GM06990 (cell line): ENCODE data around the gene ARHGAP25.

Experiments used
- DNase-seq: peaks from one replicate; pipeline ENCODE4 v3.0.0-alpha.2; 2011; ENCODE audit not compliant: insufficient read length; ENCODE audit errors: extremely low read depth
- H3K27me3 ChIP-seq: replicated peaks from 2 replicates; pipeline ENCODE4 v1.6.0; 2011; ENCODE audit warnings: low read length; ENCODE audit not compliant: control insufficient read depth, insufficient read depth
- H3K36me3 ChIP-seq: 2 replicates; pipeline ENCODE4 v1.5.1; 2011; ENCODE audit warnings: low read length; ENCODE audit not compliant: control insufficient read depth, insufficient read depth
- H3K4me3 ChIP-seq: replicated peaks from 2 replicates; pipeline ENCODE4 v1.5.1; 2011; ENCODE audit warnings: low read depth, mild to moderate bottlenecking, control low read depth, low read length
- TF ChIP-seq, protein P1 (sequence below): IDR thresholded peaks from 2 replicates; pipeline ENCODE4 v1.5.1; 2011; ENCODE audit warnings: low read length, control low read depth, mild to moderate bottlenecking, inconsistent platforms; ENCODE audit not compliant: insufficient read depth, poor library complexity, severe bottlenecking

Gene ARHGAP25

DNA sequence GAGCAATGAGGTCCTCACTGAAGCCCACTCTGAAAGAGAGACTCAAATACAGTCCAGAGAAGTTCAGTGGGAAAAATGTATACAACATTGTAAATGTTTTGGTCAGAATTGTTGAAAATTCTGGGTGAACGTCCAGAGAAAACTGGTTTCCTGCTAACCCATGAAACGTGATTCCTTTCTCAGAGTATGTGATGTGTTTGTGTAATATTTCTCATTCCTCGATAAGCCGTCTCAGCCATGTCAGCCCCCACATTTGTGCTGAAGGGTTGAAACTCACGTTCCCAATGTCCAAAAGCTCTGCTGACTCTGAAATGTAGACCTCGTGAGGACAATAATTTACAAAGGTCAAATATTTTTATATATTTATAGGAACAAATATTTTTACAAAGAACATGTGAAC lies 84.9 kb downstream of the ARHGAP25 start:
- Histone ChIP-seq H3K27me3 (no peaks in the 10 kb centered on the region), H3K36me3 (peaks cover 2% of the 10 kb centered on the region), H3K4me3 (no peak overlapping the region)
- TF ChIP-seq, protein P1, sequence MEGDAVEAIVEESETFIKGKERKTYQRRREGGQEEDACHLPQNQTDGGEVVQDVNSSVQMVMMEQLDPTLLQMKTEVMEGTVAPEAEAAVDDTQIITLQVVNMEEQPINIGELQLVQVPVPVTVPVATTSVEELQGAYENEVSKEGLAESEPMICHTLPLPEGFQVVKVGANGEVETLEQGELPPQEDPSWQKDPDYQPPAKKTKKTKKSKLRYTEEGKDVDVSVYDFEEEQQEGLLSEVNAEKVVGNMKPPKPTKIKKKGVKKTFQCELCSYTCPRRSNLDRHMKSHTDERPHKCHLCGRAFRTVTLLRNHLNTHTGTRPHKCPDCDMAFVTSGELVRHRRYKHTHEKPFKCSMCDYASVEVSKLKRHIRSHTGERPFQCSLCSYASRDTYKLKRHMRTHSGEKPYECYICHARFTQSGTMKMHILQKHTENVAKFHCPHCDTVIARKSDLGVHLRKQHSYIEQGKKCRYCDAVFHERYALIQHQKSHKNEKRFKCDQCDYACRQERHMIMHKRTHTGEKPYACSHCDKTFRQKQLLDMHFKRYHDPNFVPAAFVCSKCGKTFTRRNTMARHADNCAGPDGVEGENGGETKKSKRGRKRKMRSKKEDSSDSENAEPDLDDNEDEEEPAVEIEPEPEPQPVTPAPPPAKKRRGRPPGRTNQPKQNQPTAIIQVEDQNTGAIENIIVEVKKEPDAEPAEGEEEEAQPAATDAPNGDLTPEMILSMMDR, result no peak
- DNase-seq, result no peak

DNA sequence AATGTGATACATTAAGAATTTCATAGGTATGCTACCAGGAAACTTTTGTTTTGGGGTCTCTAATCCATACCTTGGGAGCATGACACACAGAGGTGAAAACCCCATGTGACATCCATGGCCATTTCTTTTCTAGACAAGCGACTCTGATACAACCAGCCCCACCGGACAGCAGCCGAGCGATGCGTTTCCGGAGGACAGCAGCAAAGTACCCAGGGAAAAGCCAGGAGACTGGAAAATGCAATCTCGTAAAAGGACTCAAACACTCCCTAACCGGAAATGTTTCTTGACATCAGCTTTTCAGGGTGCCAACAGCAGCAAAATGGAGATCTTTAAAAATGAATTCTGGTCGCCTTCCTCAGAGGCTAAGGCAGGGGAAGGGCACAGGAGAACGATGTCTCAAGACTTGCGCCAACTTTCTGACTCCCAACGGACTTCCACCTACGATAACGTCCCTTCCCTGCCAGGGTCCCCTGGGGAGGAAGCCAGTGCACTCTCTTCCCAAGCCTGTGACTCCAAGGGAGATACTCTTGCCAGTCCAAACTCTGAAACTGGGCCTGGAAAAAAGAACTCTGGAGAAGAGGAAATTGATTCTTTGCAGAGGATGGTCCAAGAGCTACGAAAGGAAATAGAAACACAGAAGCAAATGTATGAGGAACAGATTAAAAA lies 87.7 kb downstream of the ARHGAP25 start:
- TF ChIP-seq, protein P1, result no peak
- no peak for DNase-seq
- Histone ChIP-seq H3K27me3 (no peaks in the 10 kb centered on the region), H3K4me3 (no peak overlapping the region), H3K36me3 (peaks cover 2% of the 10 kb centered on the region)

DNA sequence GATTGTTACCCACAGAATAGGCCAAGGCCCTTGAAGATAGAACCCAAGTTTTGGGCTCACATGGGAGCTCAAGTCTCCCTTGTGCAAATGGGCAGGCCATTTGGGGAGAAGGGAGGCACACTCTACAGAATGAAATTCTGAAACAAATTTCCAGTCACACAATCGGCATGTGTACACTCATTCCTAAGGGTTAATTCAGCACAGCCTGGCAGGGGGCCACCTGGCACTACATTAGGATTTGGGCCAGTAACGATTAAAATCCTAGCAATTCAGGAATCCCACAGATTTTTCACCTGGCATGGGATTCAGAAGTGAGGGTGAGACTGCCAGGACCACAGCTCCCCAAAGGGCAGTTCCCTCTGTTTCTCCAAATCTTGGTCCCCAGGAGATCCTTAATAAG lies 90.2 kb downstream of the ARHGAP25 start:
- TF ChIP-seq, protein P1, result no peak
- no peak for DNase-seq
- Histone ChIP-seq H3K36me3 (no peaks in the 10 kb centered on the region; the same call in none of the 2 replicates), H3K27me3 (no peaks in the 10 kb centered on the region; the same call in 1 of the 2 replicates), H3K4me3 (no peak overlapping the region)

DNA sequence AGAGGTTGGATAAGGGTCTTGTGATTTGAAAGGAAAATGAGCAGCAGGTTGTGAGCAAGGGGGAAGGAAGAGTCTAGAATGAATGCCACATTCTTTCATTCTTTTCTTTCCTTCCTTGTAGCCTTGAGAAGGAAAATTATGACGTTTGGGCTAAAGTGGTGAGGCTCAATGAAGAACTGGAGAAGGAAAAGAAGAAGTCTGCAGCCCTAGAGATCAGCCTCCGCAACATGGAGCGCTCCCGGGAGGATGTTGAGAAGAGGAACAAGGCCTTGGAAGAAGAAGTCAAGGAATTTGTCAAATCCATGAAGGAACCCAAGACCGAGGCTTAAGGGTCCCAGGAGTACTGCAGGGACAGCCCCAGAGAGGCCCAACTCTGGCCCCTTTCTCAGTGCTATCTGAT lies 91.3 kb downstream of the ARHGAP25 start:
- no peak for DNase-seq
- Histone ChIP-seq H3K36me3 (no peaks in the 10 kb centered on the region; the same call in 1 of the 2 replicates), H3K4me3 (no peak overlapping the region), H3K27me3 (no peaks in the 10 kb centered on the region; the same call in 1 of the 2 replicates)
- TF ChIP-seq, protein P1, result no peak

DNA sequence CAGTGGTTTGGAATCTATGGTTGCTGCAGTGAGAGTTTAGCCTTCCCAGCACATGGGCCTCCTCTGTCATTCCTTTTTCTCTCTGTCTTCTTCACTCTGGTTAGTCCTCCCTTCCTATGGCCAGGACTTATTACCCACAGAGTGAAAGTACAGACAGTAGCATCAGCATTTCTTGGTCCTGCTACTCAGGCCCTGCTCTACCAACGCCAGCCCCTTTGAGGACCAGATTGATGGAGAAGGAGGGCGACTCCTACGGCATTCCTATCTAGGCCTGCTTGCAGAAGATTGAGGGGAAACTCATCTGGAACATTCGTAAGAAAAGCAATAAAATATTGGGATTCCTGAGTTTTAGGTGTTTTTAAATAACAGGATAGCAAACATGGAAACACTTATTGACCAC lies 93.1 kb downstream of the ARHGAP25 start:
- Histone ChIP-seq H3K4me3 (no peak overlapping the region), H3K27me3 (no peaks in the 10 kb centered on the region; the same call in 1 of the 2 replicates), H3K36me3 (no peaks in the 10 kb centered on the region; the same call in 1 of the 2 replicates)
- no peak for DNase-seq
- TF ChIP-seq, protein P1, result no peak
